Eye (tissue), 1 donor: Measurements from ENCODE around the gene ERGIC3.
A peak's percentile ranks its signal among the peaks of the same experiment; 100 is the strongest.
"Not testable (repeated sequence)": the region's sequence is repeated elsewhere in the genome, so short reads cannot be mapped to it uniquely, and the experiment has no call there.

Experiments used
- DNase-seq: peaks from one replicate; pipeline ENCODE4 v3.0.0-alpha.2; 2015

The ERGIC3 gene

GRCh38 chr20:35541783-35542662, at the start of gene ERGIC3:
ERGIC3 (plus strand) TSS chr20:35542078; CDS start chr20:35542098, 20 bp downstream.
- peak; percentile 98 for DNase-seq

GRCh38 chr20:35492352-35492751, 49.5 kb upstream of the ERGIC3 start:
- DNase-seq: no peak

GRCh38 chr20:35496481-35496880, 45.4 kb upstream of the ERGIC3 start:
- no peak for DNase-seq

- no peak for DNase-seq
Measured at GRCh38 chr20:35497320-35497719, 44.6 kb upstream of the ERGIC3 start.

GRCh38 chr20:35497780-35498189, 44.1 kb upstream of the ERGIC3 start:
- peak; percentile 14 for DNase-seq

GRCh38 chr20:35499271-35499670, 42.6 kb upstream of the ERGIC3 start:
- no peak for DNase-seq

GRCh38 chr20:35502352-35502751, 39.5 kb upstream of the ERGIC3 start:
- DNase-seq: no peak

GRCh38 chr20:35503281-35503680, 38.6 kb upstream of the ERGIC3 start:
- no peak for DNase-seq

GRCh38 chr20:35503841-35504561, 37.9 kb upstream of the ERGIC3 start:
- DNase-seq: no peak

GRCh38 chr20:35504751-35505150, 37.1 kb upstream of the ERGIC3 start:
- DNase-seq: no peak

- DNase-seq: no peak
Measured at GRCh38 chr20:35506179-35506578, 35.7 kb upstream of the ERGIC3 start.

- no peak for DNase-seq
Measured at GRCh38 chr20:35506872-35507638, 34.8 kb upstream of the ERGIC3 start.

- no peak for DNase-seq
Measured at GRCh38 chr20:35508493-35509218, 33.2 kb upstream of the ERGIC3 start.

- DNase-seq: no peak
Measured at GRCh38 chr20:35510951-35511735, 30.7 kb upstream of the ERGIC3 start.

- DNase-seq: peak; percentile 52
Measured at GRCh38 chr20:35511814-35512420, 30.0 kb upstream of the ERGIC3 start.

- DNase-seq: no peak
Measured at GRCh38 chr20:35514371-35514932, 27.4 kb upstream of the ERGIC3 start.

GRCh38 chr20:35515341-35515740, 26.5 kb upstream of the ERGIC3 start:
- DNase-seq: no peak

- DNase-seq: no peak
Measured at GRCh38 chr20:35515949-35516645, 25.8 kb upstream of the ERGIC3 start.

- no peak for DNase-seq
Measured at GRCh38 chr20:35517125-35517524, 24.8 kb upstream of the ERGIC3 start.

GRCh38 chr20:35517767-35518166, 24.1 kb upstream of the ERGIC3 start:
- DNase-seq: not testable (repeated sequence)
